DMS 273 (cell line): ENCODE measurements around the gene MICAL3.

Experiments
- DNase-seq: peaks from one replicate; lab custom pipeline; 2025; ENCODE audit not compliant: unreplicated experiment; lab: John Stamatoyannopoulos, UW

The MICAL3 gene

GRCh38 chr22:17957204-17957603, 67.2 kb downstream of the MICAL3 start:
- no peak for DNase-seq

GRCh38 chr22:17956630-17957029, 67.7 kb downstream of the MICAL3 start:
- DNase-seq, result no peak

- DNase-seq, result peak; percentile 18
Observed at GRCh38 chr22:17955590-17956379, 68.6 kb downstream of the MICAL3 start.

- DNase-seq, result peak; percentile 19
Observed at GRCh38 chr22:17954860-17955587, 69.3 kb downstream of the MICAL3 start.

GRCh38 chr22:17954200-17954859, 70.0 kb downstream of the MICAL3 start:
- no peak for DNase-seq

- DNase-seq, result no peak
Observed at GRCh38 chr22:17953147-17953546, 71.2 kb downstream of the MICAL3 start.

GRCh38 chr22:17952273-17952801, 72.0 kb downstream of the MICAL3 start:
- peak; percentile 21 for DNase-seq

- no peak for DNase-seq
Observed at GRCh38 chr22:17951315-17951714, 73.0 kb downstream of the MICAL3 start.

- DNase-seq, result peak; percentile 17
Observed at GRCh38 chr22:17950651-17951214, 73.6 kb downstream of the MICAL3 start.

GRCh38 chr22:17949642-17950473, 74.5 kb downstream of the MICAL3 start:
- DNase-seq, result no peak

GRCh38 chr22:17948101-17948500, 76.3 kb downstream of the MICAL3 start:
- no peak for DNase-seq

GRCh38 chr22:17946662-17947367, 77.5 kb downstream of the MICAL3 start:
- peak; percentile 51 for DNase-seq

- DNase-seq, result peak; percentile 40
Observed at GRCh38 chr22:17945888-17946648, 78.3 kb downstream of the MICAL3 start.

- no peak for DNase-seq
Observed at GRCh38 chr22:17945156-17945887, 79.0 kb downstream of the MICAL3 start.

- DNase-seq, result no peak
Observed at GRCh38 chr22:17944256-17944655, 80.1 kb downstream of the MICAL3 start.

- DNase-seq, result peak; percentile 22
Observed at GRCh38 chr22:17943533-17944249, 80.7 kb downstream of the MICAL3 start.

- no peak for DNase-seq
Observed at GRCh38 chr22:17942721-17943120, 81.6 kb downstream of the MICAL3 start.
